HG03354 (cell line): Measurements from ENCODE around the gene STAP1.
"Not testable (repeated sequence)": the region's sequence is repeated elsewhere in the genome, so short reads cannot be mapped to it uniquely, and the experiment has no call there.

Experiments used
- ATAC-seq: cut with Tn5 transposase; IDR thresholded peaks from one replicate; pipeline ENCODE4 v1.9.1; 2021; ENCODE audit warnings: mild to moderate bottlenecking; ENCODE audit not compliant: unreplicated experiment, poor library complexity, severe bottlenecking

Gene STAP1

GRCh38 chr4:67558493-67558892, at the start of gene STAP1:
STAP1 (plus strand) TSS chr4:67558727; CDS start chr4:67558810, 83 bp downstream.
- ATAC-seq: peak; percentile 66

- no peak for ATAC-seq
Measured at GRCh38 chr4:67512501-67512900, 46.0 kb upstream of the STAP1 start.

GRCh38 chr4:67520141-67520540, 38.4 kb upstream of the STAP1 start:
- no peak for ATAC-seq

GRCh38 chr4:67521506-67521905, 37.0 kb upstream of the STAP1 start:
- ATAC-seq: peak; percentile 74

- no peak for ATAC-seq
Measured at GRCh38 chr4:67522230-67522629, 36.3 kb upstream of the STAP1 start.

GRCh38 chr4:67522851-67523671, 35.5 kb upstream of the STAP1 start:
- no peak for ATAC-seq

GRCh38 chr4:67524140-67524539, 34.4 kb upstream of the STAP1 start:
- not testable (repeated sequence) for ATAC-seq

- ATAC-seq: no peak
Measured at GRCh38 chr4:67531379-67531962, 27.1 kb upstream of the STAP1 start.

GRCh38 chr4:67532397-67532796, 26.1 kb upstream of the STAP1 start:
- not testable (repeated sequence) for ATAC-seq

- no peak for ATAC-seq
Measured at GRCh38 chr4:67533112-67533511, 25.4 kb upstream of the STAP1 start.

GRCh38 chr4:67535280-67535840, 23.2 kb upstream of the STAP1 start:
- ATAC-seq: no peak

GRCh38 chr4:67539830-67540229, 18.7 kb upstream of the STAP1 start:
- ATAC-seq: no peak

GRCh38 chr4:67542076-67542475, 16.5 kb upstream of the STAP1 start:
- ATAC-seq: no peak

GRCh38 chr4:67545199-67546003, 13.1 kb upstream of the STAP1 start, which contains the start of gene CENPC:
CENPC (minus strand) TSS chr4:67545503; CDS start chr4:67545355, 148 bp downstream.
- ATAC-seq: peak; percentile 95

- ATAC-seq: no peak
Measured at GRCh38 chr4:67546004-67546356, 12.5 kb upstream of the STAP1 start.

GRCh38 chr4:67546971-67547370, 11.6 kb upstream of the STAP1 start:
- no peak for ATAC-seq

GRCh38 chr4:67549123-67549522, 9.4 kb upstream of the STAP1 start:
- ATAC-seq: peak; percentile 25

- ATAC-seq: peak; percentile 37
Measured at GRCh38 chr4:67550451-67550850, 8.1 kb upstream of the STAP1 start.

GRCh38 chr4:67550857-67551256, 7.7 kb upstream of the STAP1 start:
- ATAC-seq: peak; percentile 43

GRCh38 chr4:67552146-67552792, 6.3 kb upstream of the STAP1 start:
- ATAC-seq: not testable (repeated sequence)
